ENCODE results near the gene ZNF277.
"Not testable (repeated sequence)": the region's sequence is repeated elsewhere in the genome, so short reads cannot be mapped to it uniquely, and the experiment has no call there.

ZNF277 gene

GRCh38 chr7:112390167-112390566 is 183.7 kb downstream of the ZNF277 start:
- Histone ChIP-seq H3K9me3 (ENCODE audit: control insufficient read depth, low read length) (no peaks in the 10 kb centered on the region), H2BK5ac (ENCODE audit: low read depth, low read length, poor library complexity, severe bottlenecking) (no peak overlapping the region), H4K91ac (ENCODE audit: low read length) (no peak overlapping the region), H3K4me3 (ENCODE audit: insufficient read depth in 1 of 2, low read depth in 1 of 2, low read length in 2 of 2) (no peak overlapping the region), H2AK5ac (ENCODE audit: low read length, severe bottlenecking) (no peak overlapping the region), H4K8ac (ENCODE audit: low read length) (no peak overlapping the region), H3K4me2 (ENCODE audit: low read length, poor library complexity, severe bottlenecking) (no peak overlapping the region), H3K23ac (ENCODE audit: low read length in 2 of 2) (no peak overlapping the region), H3K36me3 (ENCODE audit: control insufficient read depth in 1 of 2, insufficient read depth in 2 of 2, low read depth in 1 of 2, low read length in 2 of 2) (no peaks in the 10 kb centered on the region), H3K27ac (ENCODE audit: low read length, poor library complexity, severe bottlenecking) (no peak overlapping the region), H2BK120ac (ENCODE audit: low read depth, low read length) (no peak overlapping the region), H3K9ac (ENCODE audit: low read length) (no peak overlapping the region), H3K18ac (ENCODE audit: low read depth in 1 of 2, low read length in 2 of 2) (no peak overlapping the region), H3K4me1 (ENCODE audit: control insufficient read depth, insufficient read depth, low read depth, low read length) (peaks cover 4% of the 10 kb centered on the region), H2BK15ac (ENCODE audit: low read depth, poor library complexity, severe bottlenecking) (no peak overlapping the region), H3K79me1 (replicated peaks; ENCODE audit: low read length, poor library complexity, severe bottlenecking) (no peaks in the 10 kb centered on the region), H2AFZ (ENCODE audit: low read depth, low read length) (no peak overlapping the region), H3K14ac (ENCODE audit: low read length in 2 of 2) (no peak overlapping the region), H3K4ac (ENCODE audit: low read depth in 1 of 2, low read length in 2 of 2) (no peak overlapping the region), H2BK12ac (ENCODE audit: low read length in 2 of 2) (no peak overlapping the region), H3K27me3 (ENCODE audit: control insufficient read depth in 1 of 2, insufficient read depth in 1 of 2, low read length in 2 of 2) (no peaks in the 10 kb centered on the region)
- 98% methylated on average over 6 of the region's 6 CpGs for WGBS
- DNase-seq = no peak

GRCh38 chr7:112391079-112391821 is 184.8 kb downstream of the ZNF277 start:
- 8% methylated on average over 25 of the region's 69 CpGs for WGBS
- H2AFZ ChIP-seq (ENCODE audit: low read depth, low read length) = not testable (repeated sequence)

GRCh38 chr7:112391841-112392286 is 185.4 kb downstream of the ZNF277 start:
- H3K9ac ChIP-seq (ENCODE audit: low read length) = peak overlapping the region; percentile 82
- not testable (repeated sequence) for H3K4me1 ChIP-seq (ENCODE audit: control insufficient read depth, insufficient read depth, low read depth, low read length); H3K36me3 ChIP-seq (ENCODE audit: control insufficient read depth in 1 of 2, insufficient read depth in 2 of 2, low read depth in 1 of 2, low read length in 2 of 2); H3K23ac ChIP-seq (ENCODE audit: low read length in 2 of 2); H3K27me3 ChIP-seq (ENCODE audit: control insufficient read depth in 1 of 2, insufficient read depth in 1 of 2, low read length in 2 of 2); H4K91ac ChIP-seq (ENCODE audit: low read length); H2AFZ ChIP-seq (ENCODE audit: low read depth, low read length); H2AK5ac ChIP-seq (ENCODE audit: low read length, severe bottlenecking); H2BK120ac ChIP-seq (ENCODE audit: low read depth, low read length); H3K18ac ChIP-seq (ENCODE audit: low read depth in 1 of 2, low read length in 2 of 2); H4K8ac ChIP-seq (ENCODE audit: low read length); H2BK5ac ChIP-seq (ENCODE audit: low read depth, low read length, poor library complexity, severe bottlenecking); H3K4ac ChIP-seq (ENCODE audit: low read depth in 1 of 2, low read length in 2 of 2); H3K9me3 ChIP-seq (ENCODE audit: control insufficient read depth, low read length); H3K79me1 ChIP-seq (replicated peaks; ENCODE audit: low read length, poor library complexity, severe bottlenecking); H2BK15ac ChIP-seq (ENCODE audit: low read depth, poor library complexity, severe bottlenecking); H2BK12ac ChIP-seq (ENCODE audit: low read length in 2 of 2)
- under 1% methylated on average over 37 of the region's 37 CpGs for WGBS
- peak overlapping the region in 1 of 2 experiments; percentile 3 for H3K14ac ChIP-seq (ENCODE audit: low read length in 2 of 2)
- peak; percentile 51 for DNase-seq
- H3K4me3 ChIP-seq (ENCODE audit: insufficient read depth in 1 of 2, low read depth in 1 of 2, low read length in 2 of 2) = peak overlapping the region; percentile 52 to 79
- H3K27ac ChIP-seq (ENCODE audit: low read length, poor library complexity, severe bottlenecking) = peak overlapping the region; percentile 20
- H3K4me2 ChIP-seq (ENCODE audit: low read length, poor library complexity, severe bottlenecking) = peak overlapping the region; percentile 40

More at GRCh38 chr7:112391079-112391821, 184.8 kb downstream of the ZNF277 start:
- not testable (repeated sequence) for H2BK5ac ChIP-seq (ENCODE audit: low read depth, low read length, poor library complexity, severe bottlenecking); H2BK120ac ChIP-seq (ENCODE audit: low read depth, low read length); H3K14ac ChIP-seq (ENCODE audit: low read length in 2 of 2); H3K36me3 ChIP-seq (ENCODE audit: control insufficient read depth in 1 of 2, insufficient read depth in 2 of 2, low read depth in 1 of 2, low read length in 2 of 2); H3K18ac ChIP-seq (ENCODE audit: low read depth in 1 of 2, low read length in 2 of 2); H3K4me1 ChIP-seq (ENCODE audit: control insufficient read depth, insufficient read depth, low read depth, low read length); H3K9me3 ChIP-seq (ENCODE audit: control insufficient read depth, low read length); H4K8ac ChIP-seq (ENCODE audit: low read length); H3K79me1 ChIP-seq (replicated peaks; ENCODE audit: low read length, poor library complexity, severe bottlenecking); H2AK5ac ChIP-seq (ENCODE audit: low read length, severe bottlenecking); H3K27me3 ChIP-seq (ENCODE audit: control insufficient read depth in 1 of 2, insufficient read depth in 1 of 2, low read length in 2 of 2); H3K23ac ChIP-seq (ENCODE audit: low read length in 2 of 2); H2BK12ac ChIP-seq (ENCODE audit: low read length in 2 of 2); H3K4ac ChIP-seq (ENCODE audit: low read depth in 1 of 2, low read length in 2 of 2); H2BK15ac ChIP-seq (ENCODE audit: low read depth, poor library complexity, severe bottlenecking); H4K91ac ChIP-seq (ENCODE audit: low read length); H3K27ac ChIP-seq (ENCODE audit: low read length, poor library complexity, severe bottlenecking)
- H3K9ac ChIP-seq (ENCODE audit: low read length) = peak overlapping the region; percentile 82
- H3K4me2 ChIP-seq (ENCODE audit: low read length, poor library complexity, severe bottlenecking) = peak overlapping the region; percentile 3
- H3K4me3 ChIP-seq (ENCODE audit: insufficient read depth in 1 of 2, low read depth in 1 of 2, low read length in 2 of 2) = peak overlapping the region; percentile 30 to 79
- peak; percentile 54 for DNase-seq

Measured in mesenchymal stem cell (in vitro differentiated cells and primary cell).